IMR-90 (cell line): ENCODE data around the gene TMEM139.

Experiments
- CEBPB ChIP-seq: IDR thresholded peaks from 2 replicates; pipeline ENCODE4 v1.6.1; 2012; ENCODE audit warnings: low read depth, low read length, improper control_type of control experiment
- MXI1 ChIP-seq: IDR thresholded peaks from 2 replicates; pipeline ENCODE4 v1.6.1; 2012; ENCODE audit warnings: low read depth, mild to moderate bottlenecking, low read length, moderate library complexity, borderline replicate concordance
- POLR2A ChIP-seq: IDR thresholded peaks from 2 replicates; pipeline ENCODE4 v1.6.1; 2012; ENCODE audit warnings: mild to moderate bottlenecking, low read depth, low read length
- RAD21 ChIP-seq: IDR thresholded peaks from 2 replicates; pipeline ENCODE4 v1.6.1; 2012; ENCODE audit warnings: low read length, improper control_type of control experiment
- RCOR1 ChIP-seq: IDR thresholded peaks from 2 replicates; pipeline ENCODE4 v1.6.1; 2012; ENCODE audit warnings: mild to moderate bottlenecking, low read length, improper control_type of control experiment; ENCODE audit not compliant: insufficient replicate concordance
- TF ChIP-seq, protein P1 (sequence below): conservative IDR thresholded peaks from 2 replicates; pipeline ENCODE4 v1.5.1; 2012; ENCODE audit warnings: mild to moderate bottlenecking, low read depth, low read length, improper control_type of control experiment
- TF ChIP-seq, protein P2 (sequence below): fragments of 150-350 bp; IDR thresholded peaks from 2 replicates; pipeline ENCODE4 v1.6.1; 2017; ENCODE audit warnings: mild to moderate bottlenecking, antibody characterized with exemption, low read length, low read depth

- TF ChIP-seq, protein P1, sequence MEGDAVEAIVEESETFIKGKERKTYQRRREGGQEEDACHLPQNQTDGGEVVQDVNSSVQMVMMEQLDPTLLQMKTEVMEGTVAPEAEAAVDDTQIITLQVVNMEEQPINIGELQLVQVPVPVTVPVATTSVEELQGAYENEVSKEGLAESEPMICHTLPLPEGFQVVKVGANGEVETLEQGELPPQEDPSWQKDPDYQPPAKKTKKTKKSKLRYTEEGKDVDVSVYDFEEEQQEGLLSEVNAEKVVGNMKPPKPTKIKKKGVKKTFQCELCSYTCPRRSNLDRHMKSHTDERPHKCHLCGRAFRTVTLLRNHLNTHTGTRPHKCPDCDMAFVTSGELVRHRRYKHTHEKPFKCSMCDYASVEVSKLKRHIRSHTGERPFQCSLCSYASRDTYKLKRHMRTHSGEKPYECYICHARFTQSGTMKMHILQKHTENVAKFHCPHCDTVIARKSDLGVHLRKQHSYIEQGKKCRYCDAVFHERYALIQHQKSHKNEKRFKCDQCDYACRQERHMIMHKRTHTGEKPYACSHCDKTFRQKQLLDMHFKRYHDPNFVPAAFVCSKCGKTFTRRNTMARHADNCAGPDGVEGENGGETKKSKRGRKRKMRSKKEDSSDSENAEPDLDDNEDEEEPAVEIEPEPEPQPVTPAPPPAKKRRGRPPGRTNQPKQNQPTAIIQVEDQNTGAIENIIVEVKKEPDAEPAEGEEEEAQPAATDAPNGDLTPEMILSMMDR = no peak
- TF ChIP-seq POLR2A (no peak), CEBPB (no peak), RAD21 (no peak), RCOR1 (no peak), MXI1 (no peak)
- TF ChIP-seq, protein P2, sequence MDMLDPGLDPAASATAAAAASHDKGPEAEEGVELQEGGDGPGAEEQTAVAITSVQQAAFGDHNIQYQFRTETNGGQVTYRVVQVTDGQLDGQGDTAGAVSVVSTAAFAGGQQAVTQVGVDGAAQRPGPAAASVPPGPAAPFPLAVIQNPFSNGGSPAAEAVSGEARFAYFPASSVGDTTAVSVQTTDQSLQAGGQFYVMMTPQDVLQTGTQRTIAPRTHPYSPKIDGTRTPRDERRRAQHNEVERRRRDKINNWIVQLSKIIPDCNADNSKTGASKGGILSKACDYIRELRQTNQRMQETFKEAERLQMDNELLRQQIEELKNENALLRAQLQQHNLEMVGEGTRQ = no peak
These were observed 27.8 kb upstream of the TMEM139 start for GRCh38 chr7:143256932-143257331.
